Midbrain (tissue), 1 donor: ENCODE data around the gene ZBTB40.
A peak's percentile ranks its signal among the peaks of the same experiment; 100 is the strongest.

ENCODE experiments used
- DNase-seq: peaks from one replicate; lab custom pipeline; 2025; lab: John Stamatoyannopoulos, UW

The ZBTB40 gene

DNA sequence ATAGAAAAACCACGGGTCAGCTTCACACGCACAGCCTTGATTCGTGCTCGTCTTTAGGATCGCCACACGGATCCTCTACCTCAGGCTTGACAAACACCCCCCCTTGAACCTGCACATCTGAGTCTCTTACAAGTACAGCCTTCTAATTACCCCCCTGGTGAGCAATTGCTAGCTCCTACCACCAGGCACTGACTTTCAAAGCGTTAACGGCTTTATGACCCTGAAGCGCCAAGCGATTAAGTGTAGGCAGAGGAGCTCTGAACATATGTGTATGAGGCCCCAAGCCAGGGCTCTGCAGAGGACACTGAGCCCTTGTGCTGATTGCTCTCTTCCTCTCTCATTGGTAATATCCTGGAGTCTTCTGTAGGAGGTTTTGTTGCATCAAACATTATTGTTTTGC is 55.9 kb downstream of the ZBTB40 start:
- DNase-seq: no peak

DNA sequence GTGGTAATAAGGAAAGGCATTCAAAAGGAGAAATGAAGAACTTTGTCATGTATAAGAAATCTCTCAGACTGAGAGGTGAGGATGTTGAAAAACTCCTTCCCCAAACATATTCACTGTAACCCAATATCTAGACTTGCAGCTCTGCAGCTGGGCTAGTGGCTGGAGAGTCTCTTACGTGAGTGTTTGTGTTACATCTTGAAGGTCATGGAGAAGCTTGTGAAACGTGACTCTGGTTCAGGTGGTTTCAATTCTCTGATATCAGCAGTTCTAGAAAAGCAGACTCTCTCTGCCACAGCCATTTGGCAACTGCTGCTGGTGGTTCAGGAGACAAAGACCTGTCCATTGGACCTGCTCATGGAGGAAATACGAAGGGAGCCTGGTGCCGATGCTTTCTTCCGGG is 56.7 kb downstream of the ZBTB40 start:
- DNase-seq: no peak

DNA sequence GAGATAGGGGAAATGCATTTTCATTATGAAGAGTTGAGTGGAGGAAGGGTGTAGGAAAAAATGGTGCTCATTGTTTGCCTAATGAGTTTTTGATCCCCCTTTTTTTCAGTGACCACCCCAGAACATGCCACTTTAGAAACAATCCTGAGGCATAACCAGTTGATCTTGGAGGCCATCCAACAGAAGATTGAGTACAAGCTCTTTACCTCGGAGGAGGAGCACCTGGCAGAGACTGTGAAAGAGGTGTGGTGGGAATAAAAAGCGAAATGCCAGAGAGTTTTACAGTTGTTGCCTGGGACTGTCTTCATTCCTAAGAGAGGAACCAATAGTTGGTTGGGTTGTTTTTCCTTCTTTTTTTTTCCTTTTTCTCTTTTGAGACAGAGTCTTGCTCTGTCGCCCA is 57.3 kb downstream of the ZBTB40 start:
- DNase-seq: no peak

DNA sequence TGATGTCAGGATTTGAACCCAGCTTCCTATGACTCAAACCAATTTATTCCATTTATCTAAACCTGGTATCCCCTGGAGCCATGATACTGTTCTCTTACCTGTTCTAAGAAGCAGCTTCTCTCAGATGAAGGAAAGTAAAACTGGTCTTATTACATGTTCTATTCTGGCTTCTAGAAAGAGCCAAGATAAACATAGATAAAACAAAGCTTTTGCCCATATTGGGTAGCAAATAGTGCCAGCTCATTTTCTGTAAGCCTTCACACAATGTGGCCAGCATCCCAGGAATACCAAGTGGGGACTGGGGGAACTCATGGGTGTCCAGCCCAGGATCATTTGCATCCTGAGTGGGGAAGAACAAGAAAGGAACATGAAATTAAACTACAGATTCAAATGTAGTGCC is 58.2 kb downstream of the ZBTB40 start:
- DNase-seq: no peak

DNA sequence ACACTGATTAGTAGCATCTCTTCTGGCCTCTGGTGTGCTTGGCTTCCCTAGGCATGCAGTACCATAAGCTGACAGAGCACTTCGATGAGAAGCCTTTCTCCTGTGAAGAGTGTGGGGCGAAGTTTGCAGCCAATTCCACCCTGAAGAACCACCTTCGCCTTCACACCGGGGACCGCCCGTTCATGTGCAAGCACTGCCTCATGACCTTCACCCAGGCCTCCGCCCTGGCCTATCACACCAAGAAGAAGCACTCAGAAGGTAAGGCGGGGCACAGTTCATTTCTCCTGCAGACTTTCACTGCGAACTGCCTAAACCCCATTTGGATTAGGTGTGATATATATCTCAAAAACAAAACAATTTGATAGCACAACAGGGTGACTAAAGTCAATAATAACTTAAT is 61.2 kb downstream of the ZBTB40 start:
- no peak for DNase-seq

DNA sequence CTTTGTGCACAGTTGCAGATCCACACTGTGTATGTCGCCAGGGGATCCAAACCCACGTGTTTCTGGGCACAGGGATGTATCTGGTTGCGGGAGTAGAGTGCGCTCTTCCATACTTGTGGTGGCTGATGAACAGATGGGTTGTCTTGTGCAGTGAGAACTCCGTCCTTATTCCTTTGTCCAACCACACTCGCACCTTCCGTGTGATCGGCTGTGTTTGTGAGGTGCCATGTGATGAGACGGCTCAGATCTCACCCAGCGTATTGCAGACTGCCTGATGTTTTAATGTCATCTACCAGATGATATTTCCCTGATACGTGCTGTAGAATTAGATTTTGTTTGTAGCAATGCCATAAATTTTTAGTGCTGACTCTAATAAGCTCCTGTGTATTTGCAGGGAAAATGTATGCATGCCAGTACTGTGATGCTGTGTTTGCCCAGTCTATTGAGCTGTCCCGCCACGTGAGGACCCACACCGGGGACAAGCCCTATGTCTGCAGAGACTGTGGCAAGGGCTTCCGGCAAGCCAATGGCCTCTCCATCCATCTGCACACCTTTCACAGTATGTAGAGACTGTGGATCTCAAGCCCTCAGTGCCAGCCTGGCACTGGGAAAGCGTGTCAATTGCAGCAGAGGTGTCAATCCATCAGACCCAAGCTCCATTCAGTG is 65.4 kb downstream of the ZBTB40 start:
- DNase-seq: no peak

DNA sequence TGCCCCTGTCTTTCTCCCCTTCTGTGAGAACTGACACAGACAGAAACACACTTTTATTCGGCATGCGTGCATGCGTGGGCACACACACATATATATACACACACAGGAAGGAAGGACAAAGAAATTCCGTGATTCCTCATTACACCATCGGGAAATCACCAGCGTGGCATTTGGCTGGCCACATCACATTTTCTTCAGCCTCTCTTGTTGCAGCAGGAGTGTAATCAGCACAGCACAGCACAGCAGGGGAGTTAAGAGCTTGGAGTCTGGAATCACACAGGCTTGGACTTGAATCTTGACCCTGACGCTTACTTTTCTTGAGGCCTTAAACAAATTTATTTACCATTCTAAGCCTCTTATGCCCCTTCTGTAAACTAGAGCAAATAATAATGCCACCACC is 66.3 kb downstream of the ZBTB40 start:
- DNase-seq: no peak

DNA sequence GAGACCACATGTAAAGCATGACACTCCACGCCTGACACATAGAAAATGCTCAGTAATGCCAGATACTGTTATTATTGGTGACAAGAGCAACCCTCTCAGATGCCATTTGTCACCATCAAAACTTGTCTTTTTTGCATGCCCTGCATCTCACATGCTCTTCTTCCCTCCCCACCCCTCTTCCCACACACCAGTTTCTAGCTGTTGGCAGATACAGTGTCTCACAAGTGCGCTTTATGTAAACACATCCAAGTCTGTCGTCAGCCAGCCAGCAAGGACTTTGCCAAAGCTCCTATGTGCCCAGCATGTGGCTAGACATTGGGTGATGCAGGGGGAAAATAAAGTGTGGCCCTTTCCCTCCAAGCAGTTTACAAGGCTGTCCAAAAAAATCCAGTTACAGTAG is 66.7 kb downstream of the ZBTB40 start:
- DNase-seq: no peak

DNA sequence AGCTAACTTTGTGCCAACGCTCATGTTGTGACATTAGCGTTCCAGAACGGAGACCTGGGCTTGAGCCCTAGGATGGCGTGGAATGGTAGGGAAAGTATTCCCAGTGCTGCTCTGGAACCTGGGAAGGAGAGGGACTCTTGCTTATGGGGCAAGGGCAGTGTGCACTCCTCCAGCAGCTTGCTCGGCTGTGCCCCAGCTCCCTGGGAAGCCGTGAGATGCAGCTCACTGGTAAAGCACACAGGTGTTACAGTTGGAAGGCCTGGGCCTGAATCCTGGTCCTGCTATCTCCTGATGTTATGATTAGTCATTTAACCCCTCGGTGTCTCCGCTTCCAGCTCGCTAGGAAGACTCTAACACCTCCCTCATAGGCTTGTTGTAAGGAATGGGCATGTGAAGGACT is 69.2 kb downstream of the ZBTB40 start:
- DNase-seq: no peak

DNA sequence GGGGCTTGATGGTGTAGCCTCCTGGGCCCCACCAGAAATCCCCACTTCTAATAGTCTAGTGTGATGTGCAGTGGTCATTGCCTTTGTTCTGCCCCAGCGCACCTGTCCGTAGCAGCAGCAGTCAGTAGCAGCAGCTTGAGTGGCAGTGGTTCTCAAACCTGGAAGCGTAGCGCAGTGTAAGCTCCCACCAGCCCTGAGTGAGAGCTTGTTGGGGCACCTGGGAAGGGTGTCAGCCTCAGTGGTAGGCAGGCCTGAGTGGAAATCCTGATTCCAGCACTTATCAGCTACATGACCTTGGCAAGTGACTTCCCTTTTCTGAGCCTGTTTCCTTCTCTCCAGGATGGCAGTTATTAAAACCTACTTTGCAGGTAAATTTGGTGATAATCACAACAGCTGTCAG is 70.0 kb downstream of the ZBTB40 start:
- DNase-seq: no peak

DNA sequence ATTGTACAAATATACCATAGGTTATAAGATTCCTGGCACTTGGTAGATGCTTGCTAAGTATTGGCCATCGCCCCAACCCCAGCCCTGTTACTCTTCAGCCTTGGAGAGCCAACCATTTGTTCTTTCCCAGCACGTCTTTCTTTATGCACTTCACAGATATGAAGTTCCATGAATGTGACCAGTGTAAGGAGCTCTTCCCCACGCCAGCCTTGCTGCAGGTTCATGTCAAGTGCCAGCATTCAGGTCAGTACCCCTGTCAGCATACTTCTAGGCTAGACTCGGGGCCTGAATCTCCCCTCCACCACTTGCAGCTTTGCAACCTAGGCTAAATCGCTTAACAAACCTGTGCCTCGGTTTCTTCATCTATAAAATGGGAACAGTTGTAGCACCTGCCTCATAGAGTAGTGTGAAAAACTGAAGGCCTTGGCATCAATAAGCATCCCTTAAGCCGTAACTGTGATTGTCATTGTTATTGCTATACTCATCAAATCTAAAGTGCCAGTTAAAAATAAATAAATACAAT is 70.6 kb downstream of the ZBTB40 start:
- no peak for DNase-seq

DNA sequence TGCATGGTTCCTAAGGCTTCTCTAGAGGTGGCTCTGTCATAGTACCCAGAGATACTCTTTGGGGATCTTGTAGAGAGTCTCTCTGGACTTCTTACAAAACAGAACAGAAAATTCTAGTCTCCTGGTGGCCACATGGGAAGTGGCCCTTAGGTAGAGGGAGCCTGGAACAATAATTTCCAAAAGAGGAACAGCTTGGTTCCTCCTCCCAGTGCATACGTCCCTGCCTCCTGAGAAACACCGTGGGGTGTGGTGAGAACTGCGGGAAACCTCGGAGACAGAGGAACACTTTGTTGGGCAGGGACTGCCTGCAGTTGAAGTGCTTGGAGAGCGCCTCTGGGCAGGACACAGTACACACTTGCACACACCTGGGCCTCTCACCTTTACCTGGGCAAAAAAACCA is 72.8 kb downstream of the ZBTB40 start:
- no peak for DNase-seq

DNA sequence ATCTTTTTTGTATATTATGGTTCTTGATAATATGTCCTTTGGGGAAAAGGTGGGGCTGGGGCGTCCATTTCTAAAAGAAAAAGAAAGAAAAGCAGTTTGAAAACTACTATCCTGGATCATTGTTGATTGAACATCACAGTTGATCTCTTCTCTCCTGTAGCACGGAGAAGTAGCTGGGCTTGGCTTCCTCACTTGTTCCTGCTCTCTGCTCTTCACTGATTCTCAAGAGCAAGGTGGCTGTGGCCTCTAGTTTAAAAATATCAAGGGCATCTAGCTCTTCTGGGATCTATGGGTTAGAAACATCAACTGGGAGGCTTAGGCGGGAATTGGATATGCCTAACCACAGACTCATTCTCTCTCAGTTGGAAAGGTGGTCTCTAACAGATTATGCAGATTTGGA is 73.6 kb downstream of the ZBTB40 start:
- DNase-seq: no peak

DNA sequence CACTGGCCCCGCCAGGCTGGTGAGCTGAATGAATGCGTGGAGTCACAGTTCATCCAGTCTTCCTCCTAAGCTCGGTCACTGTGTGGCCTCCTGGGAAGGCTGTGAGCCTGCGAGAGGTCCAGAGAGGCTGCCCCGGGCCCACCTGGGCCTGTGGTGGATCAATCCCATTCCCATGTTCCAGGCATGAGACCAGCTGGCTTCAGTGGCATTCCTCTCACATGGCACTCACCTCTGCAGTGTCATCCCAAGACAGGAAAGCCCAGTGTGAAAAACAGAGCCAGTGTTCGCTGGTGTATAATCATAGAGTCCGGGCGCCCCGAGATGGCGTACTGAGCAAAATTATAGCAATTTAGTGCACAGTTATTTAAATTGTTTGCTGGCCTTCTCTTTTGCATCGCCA is 74.0 kb downstream of the ZBTB40 start:
- DNase-seq: no peak

DNA sequence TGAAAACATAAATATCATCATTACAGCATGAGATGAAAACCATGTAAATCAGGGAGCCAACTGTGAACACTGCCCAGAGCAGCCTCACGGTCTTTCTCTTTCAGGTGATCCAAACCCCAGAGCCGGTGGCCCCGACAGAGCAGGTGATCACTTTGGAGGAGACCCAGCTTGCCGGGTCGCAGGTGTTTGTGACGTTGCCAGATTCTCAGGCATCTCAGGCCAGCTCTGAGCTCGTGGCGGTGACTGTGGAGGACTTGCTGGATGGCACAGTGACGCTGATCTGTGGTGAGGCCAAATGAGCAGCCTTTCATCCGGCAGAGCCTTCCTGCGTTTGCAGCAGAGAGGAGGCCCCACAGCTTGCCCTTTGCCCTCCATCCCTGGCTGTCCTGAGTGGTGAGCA is 74.4 kb downstream of the ZBTB40 start:
- no peak for DNase-seq

DNA sequence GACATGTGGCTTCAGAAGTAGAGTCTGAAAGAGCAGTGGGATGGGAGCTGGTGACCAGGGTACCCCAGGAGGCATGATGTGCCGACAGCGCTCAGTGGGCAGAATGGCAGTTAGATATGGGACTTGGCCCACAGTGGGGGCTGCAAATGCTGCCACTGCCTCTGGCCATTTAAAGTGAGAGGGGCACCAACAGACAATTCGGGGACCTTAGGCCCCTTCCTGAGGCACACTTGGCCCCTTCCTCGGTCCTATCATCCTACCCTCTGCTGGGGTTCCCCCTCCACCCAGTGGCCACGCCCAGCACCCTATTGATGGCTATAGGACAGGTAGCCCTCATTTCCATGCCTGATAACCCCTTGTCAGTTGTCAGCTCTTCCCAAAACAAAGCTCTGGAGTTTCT is 75.0 kb downstream of the ZBTB40 start:
- DNase-seq: no peak

DNA sequence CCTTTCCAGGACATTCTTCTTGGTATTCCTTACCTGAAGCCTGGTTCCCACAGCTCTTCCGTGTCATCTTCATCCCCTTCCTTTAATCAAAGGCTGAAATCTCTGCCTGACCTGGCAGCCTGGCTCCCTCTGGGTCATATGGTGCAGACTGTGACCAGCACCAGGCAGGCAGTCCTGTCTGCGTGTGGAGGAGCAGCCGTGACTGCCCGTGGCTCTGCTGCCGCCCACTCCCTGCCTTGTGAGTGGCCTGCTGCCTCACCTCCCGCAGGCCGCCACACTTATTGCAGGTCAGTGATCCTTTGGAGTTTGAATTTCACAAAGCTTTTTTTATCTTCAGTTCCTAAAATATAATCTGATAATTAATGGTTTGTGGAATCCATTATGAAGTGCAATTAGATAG is 75.5 kb downstream of the ZBTB40 start:
- DNase-seq: no peak

DNA sequence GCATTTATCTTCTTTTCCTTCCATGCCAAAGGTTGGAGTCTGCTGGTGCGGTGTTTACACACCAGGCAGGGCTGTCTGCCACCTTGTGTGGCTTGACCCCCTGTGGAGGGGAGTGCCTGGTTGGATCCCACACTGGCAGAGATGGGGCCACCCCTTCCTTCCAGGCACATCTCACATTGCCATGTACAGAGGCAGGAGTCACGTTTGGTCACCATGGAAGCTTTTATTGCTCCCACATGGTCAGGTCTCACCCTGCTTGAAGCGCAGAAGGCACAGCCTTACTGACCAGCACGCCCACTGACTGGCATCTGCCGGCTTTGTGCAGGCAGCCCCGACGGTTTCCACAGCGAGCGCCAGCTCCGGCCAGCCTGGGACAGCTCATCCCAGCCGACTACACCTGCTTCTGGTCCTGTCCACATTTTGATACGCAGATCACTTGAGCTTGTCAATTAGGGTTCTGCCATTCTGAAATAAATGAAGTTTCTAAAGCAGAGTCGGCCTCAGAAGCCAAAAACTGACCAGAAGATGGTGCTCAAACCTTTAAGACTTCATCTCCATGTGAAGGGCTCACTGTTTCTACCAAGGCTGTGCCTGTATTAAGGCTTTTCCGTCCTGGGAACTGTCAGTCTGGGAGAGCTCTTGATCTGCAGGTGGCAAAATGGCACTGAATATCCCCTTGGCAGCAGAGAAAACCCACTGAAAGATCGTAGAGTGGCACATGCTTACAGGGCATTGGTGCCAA is 76.1 kb downstream of the ZBTB40 start:
- DNase-seq: peak; percentile 10

DNA sequence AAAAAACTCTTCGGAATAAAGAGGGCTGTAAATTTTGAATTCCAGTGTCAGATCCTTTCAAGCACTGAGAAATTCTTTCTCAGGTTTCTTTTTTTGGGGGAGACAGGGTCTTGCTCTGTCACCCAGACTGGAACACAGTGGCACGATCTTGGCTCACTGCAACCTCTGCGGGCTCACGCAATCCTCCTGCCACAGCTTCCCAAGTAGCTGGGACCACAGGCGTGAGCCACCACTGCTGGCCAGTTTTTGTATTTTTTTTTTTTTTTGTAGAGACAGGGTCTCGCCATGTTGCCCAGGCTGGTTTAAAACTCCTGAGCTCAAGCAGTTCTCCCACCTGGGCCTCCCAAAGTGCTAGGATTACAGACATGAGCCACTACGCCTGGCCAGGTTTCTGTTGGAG is 76.8 kb downstream of the ZBTB40 start:
- no peak for DNase-seq

DNA sequence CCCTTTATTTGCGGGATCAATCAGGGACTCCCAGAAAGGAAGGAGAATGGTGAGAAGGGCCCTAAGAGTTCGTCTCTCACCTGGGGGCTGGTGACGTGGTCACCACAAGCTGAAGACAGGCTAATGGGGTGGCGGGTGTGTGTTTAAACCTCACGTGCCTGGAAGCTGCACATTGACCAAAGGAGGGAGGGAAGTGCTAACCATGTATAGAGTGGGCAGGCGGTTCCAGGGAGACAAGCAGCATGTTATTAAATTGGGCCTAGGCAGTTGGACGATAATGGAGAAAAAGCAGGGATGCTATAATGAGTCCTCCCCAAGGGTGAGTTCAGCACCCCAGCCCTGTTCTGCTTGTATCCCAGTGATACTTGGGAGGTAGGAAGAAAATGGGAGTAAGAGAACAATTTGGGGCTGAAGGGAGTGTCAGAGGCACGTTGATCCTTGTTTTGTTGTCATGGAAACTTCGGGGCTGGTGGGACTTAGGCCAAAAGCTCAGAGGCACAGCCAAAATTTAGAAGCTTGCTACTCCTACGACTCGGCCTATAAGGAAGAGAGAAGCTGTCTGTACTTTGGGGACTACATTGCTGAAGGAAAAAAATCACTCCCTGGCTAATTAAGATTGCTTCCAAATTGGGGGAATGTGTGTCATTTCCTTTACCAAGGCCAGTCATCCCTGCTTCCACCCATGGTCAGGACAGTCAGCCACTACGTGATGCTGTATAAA is 78.4 kb downstream of the ZBTB40 start:
- no peak for DNase-seq

DNA sequence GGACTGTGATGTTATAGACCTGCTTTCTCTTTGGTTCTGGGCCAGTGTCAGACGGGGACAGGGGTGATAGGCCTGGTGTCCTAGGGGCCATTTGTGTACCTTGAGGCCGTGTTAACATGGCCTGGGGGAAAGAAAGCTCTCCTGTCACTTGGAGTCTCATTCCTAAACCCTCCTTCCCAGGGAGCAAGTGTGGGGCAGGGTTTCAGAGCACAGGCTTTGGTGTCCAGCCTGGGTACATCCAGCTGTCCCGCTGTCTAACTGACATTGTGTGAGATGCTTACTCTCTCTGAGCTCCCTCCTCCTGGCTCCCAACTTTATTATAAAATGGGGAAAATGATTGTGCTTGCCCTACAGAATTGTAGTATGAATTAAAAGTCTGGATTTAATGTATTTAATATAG is 79.1 kb downstream of the ZBTB40 start:
- no peak for DNase-seq

DNA sequence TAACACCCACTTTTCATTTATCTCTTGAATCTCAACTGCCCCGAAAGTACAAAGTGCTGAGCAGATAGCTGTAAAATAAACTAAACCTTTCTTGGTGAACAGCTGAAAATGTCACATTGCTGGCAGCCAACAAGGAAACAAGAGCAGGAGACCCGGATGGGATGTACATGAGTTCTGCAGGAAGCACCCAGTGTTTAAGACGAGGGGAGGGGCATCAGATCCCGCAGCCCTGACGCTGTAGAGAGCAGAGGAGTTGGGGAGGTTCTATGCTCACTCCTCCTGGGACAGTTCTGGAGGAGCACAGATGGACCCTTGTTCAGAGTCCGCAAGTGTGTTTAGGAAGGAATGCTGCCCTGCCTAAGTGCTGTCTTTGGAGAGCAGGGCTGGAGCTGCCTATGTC is 79.6 kb downstream of the ZBTB40 start:
- no peak for DNase-seq

DNA sequence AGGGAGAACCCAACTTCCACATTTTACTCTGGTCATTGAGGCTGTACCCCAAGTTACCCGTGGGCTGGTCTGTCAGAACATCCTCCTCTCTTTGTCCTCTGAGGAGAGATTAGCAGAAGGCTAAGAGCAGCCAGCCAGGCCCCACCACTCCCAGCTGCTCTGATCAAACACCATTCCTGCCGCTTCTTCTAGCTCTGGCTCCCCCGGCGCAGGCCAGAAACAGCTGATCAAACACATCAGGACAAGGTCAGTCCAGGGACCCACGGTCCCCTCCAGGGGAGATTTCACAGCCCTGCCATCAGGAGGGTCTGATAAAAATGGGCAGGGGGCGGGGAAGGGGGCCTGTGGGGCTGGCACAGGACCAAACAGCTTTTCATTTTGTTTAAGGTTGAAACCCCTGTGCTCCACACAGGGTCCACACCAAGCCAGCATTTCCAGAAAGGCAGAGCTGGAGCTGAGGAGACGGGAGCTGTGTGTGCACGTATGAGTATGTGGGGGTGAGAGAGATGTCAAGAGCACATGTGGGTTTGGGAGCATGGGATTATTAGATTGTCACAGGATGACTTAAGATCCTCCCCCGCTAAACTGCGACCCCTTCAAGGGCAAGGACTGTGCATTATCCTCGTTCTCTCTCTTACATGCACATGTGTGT is 81.7 kb downstream of the ZBTB40 start:
- no peak for DNase-seq
